HepG2 (cell line): Measurements from ENCODE around the gene SKP1. TPM values are rescaled to one million over a fixed set of nuclear protein-coding genes. Genes with fewer than 3 reads are reported as not detected.

Experiments used
- ARID3A ChIP-seq: IDR thresholded peaks from 2 replicates; pipeline ENCODE4 v1.6.1; 2012; ENCODE audit warnings: low read depth, low read length, improper control_type of control experiment
- CTCF ChIP-seq: sonication (generic); formaldehyde crosslinking; IDR thresholded peaks from 2 replicates; pipeline ENCODE4 v1.5.0; 2020; ENCODE audit warnings: mild to moderate bottlenecking, missing genetic modification reagents, moderate library complexity
- DBP ChIP-seq: sonication (generic); formaldehyde crosslinking; IDR thresholded peaks from 2 replicates; pipeline ENCODE4 v1.4.0; 2020; ENCODE audit warnings: missing genetic modification reagents; ENCODE audit errors: not compliant biosample characterization
- EP300 ChIP-seq, 3 experiments: sonication (generic) in 1 of 3; formaldehyde crosslinking in 1 of 3; IDR thresholded peaks; 2 replicates each; pipeline versions ENCODE4 v1.5.1 to v1.6.1; 2011 to 2020; ENCODE audit warnings: low read depth in 2 of 3, low read length in 2 of 3, borderline replicate concordance in 1 of 3, improper control_type of control experiment in 1 of 3, mild to moderate bottlenecking in 1 of 3, missing genetic modification reagents in 1 of 3, moderate library complexity in 1 of 3
- IKZF4 ChIP-seq: sonication (generic); formaldehyde crosslinking; IDR thresholded peaks from 2 replicates; pipeline ENCODE4 v1.5.1; 2020; ENCODE audit warnings: borderline replicate concordance, mild to moderate bottlenecking, low read depth, missing genetic modification reagents; ENCODE audit errors: not compliant biosample characterization
- NR3C1 ChIP-seq: sonication (generic); formaldehyde crosslinking; IDR thresholded peaks from 2 replicates; pipeline ENCODE4 v1.4.0; 2020; ENCODE audit warnings: missing genetic modification reagents
- POLR2G ChIP-seq: fragments of 200-400 bp; formaldehyde crosslinking; IDR thresholded peaks from 2 replicates; pipeline ENCODE4 v1.6.1; 2018; ENCODE audit warnings: mild to moderate bottlenecking, low read depth, low read length, moderate library complexity
- RBAK ChIP-seq: sonication (generic); formaldehyde crosslinking; IDR thresholded peaks from 2 replicates; pipeline ENCODE4 v1.5.1; 2020; ENCODE audit warnings: mild to moderate bottlenecking, missing genetic modification reagents
- SYNCRIP ChIP-seq: fragments of 200-400 bp; formaldehyde crosslinking; IDR thresholded peaks from 2 replicates; pipeline ENCODE4 v1.6.1; 2018; ENCODE audit warnings: mild to moderate bottlenecking, low read depth, low read length; ENCODE audit not compliant: insufficient read depth
- TBX3 ChIP-seq: fragments of 450-650 bp; IDR thresholded peaks from 2 replicates; pipeline ENCODE4 v1.6.1; 2017; ENCODE audit warnings: antibody characterized with exemption, mild to moderate bottlenecking, inconsistent platforms, borderline replicate concordance
- TFAP4 ChIP-seq: sonication (generic); IDR thresholded peaks from 2 replicates; pipeline ENCODE4 v1.6.1; 2016; ENCODE audit warnings: low read depth, borderline replicate concordance
- USF2 ChIP-seq, 2 experiments: sonication (generic) in 1 of 2; formaldehyde crosslinking in 1 of 2; IDR thresholded peaks; 2 replicates each; pipeline versions ENCODE4 v1.5.1 to v1.6.1; 2011 to 2020; ENCODE audit warnings: borderline replicate concordance in 1 of 2, low read depth in 1 of 2, low read length in 1 of 2, mild to moderate bottlenecking in 1 of 2, missing genetic modification reagents in 1 of 2, moderate library complexity in 1 of 2
- ZMYM4 ChIP-seq: sonication (generic); formaldehyde crosslinking; IDR thresholded peaks from 2 replicates; pipeline ENCODE4 v1.8.1; 2023; ENCODE audit warnings: mild to moderate bottlenecking, missing genetic modification reagents
- ZNF124 ChIP-seq: sonication (generic); formaldehyde crosslinking; IDR thresholded peaks from 2 replicates; pipeline ENCODE4 v1.4.0; 2020; ENCODE audit warnings: missing genetic modification reagents
- ZNF354B ChIP-seq: sonication (generic); formaldehyde crosslinking; IDR thresholded peaks from 2 replicates; pipeline ENCODE4 v1.8.0; 2022; ENCODE audit warnings: mild to moderate bottlenecking, missing genetic modification reagents
- ZNF598 ChIP-seq: sonication (generic); formaldehyde crosslinking; IDR thresholded peaks from 2 replicates; pipeline ENCODE4 v1.5.1; 2020; ENCODE audit warnings: mild to moderate bottlenecking, missing genetic modification reagents, borderline replicate concordance
- ZNF605 ChIP-seq: sonication (generic); formaldehyde crosslinking; IDR thresholded peaks from 2 replicates; pipeline ENCODE4 v1.8.0; 2022; ENCODE audit warnings: mild to moderate bottlenecking, missing genetic modification reagents
- ZNF703 ChIP-seq: sonication (generic); formaldehyde crosslinking; IDR thresholded peaks from 2 replicates; pipeline ENCODE4 v1.5.1; 2020; ENCODE audit warnings: missing genetic modification reagents, mild to moderate bottlenecking, moderate library complexity, borderline replicate concordance
- ZNF747 ChIP-seq: sonication (generic); formaldehyde crosslinking; IDR thresholded peaks from 2 replicates; pipeline ENCODE4 v1.8.1; 2023; ENCODE audit warnings: missing genetic modification reagents, mild to moderate bottlenecking, borderline replicate concordance
- ZNF761 ChIP-seq: sonication (generic); formaldehyde crosslinking; conservative IDR thresholded peaks from 2 replicates; pipeline ENCODE4 v1.4.0; 2020; ENCODE audit warnings: mild to moderate bottlenecking, missing genetic modification reagents
- polyA plus RNA-seq, 8 experiments: library from polyadenylated mRNA; depleted of rRNA in 3 of 8; stranded (reverse) in 7 of 8; unstranded in 1 of 8; fragments of >200 nt; fragmentation: Illumina TruSeq in 4 of 8; extraction: Trizol in 4 of 8; gene quantifications; 2 replicates each; pipeline versions ENCODE4 v1.2.1 to v1.2.3, GENCODE V29; 2011 to 2016; ENCODE audit warnings: low read depth in 4 of 8, missing spikeins in 1 of 8, mixed read lengths in 1 of 8; ENCODE audit not compliant: insufficient read depth in 1 of 8
- total RNA-seq, 5 experiments: library from RNA; depleted of rRNA; stranded (reverse); fragments of >200 nt; fragmentation: Illumina TruSeq; extraction: Trizol; gene quantifications; 2 replicates each; pipeline ENCODE4 v1.2.3, GENCODE V29; 2016; ENCODE audit warnings: low read depth in 1 of 5

Gene SKP1
- total and polyA plus RNA-seq, 2 of the 13 experiments (the other 11 are each of a cell fraction or from before 2014, with no cell fraction given), result 134 to 340 TPM

GRCh38 chr5:134177369-134178095, 782 bp upstream of the SKP1 start (continued):
- TF ChIP-seq IKZF4 (no peak), USF2 (IDR thresholded peaks at IDR 0.05; ENCODE audit: low read depth, low read length) (no peak), USF2 (CRISPR knock-in tag; IDR thresholded peaks at IDR 0.05; ENCODE audit: borderline replicate concordance) (peak; percentile 37; the same call in 1 of the 2 replicates), DBP (peak; percentile 98), ZNF354B (no peak), TFAP4 (no peak; the same call in 1 of the 2 replicates), ZNF703 (CRISPR knock-in tag) (no peak), ZMYM4 (CRISPR knock-in tag) (no peak), ZNF761 (CRISPR knock-in tag) (no peak), RBAK (CRISPR knock-in tag) (no peak), TBX3 (no peak), ZNF598 (CRISPR knock-in tag) (no peak), NR3C1 (CRISPR knock-in tag) (no peak), EP300 (IDR thresholded peaks at IDR 0.05; ENCODE audit: low read depth in 2 of 2, low read length in 2 of 2) (no peak), EP300 (CRISPR knock-in tag; IDR thresholded peaks at IDR 0.05; ENCODE audit: borderline replicate concordance) (no peak), SYNCRIP (no peak), POLR2G (no peak), CTCF (CRISPR knock-in tag) (peak; percentile 43), ZNF747 (CRISPR knock-in tag) (no peak), ARID3A (no peak), ZNF124 (CRISPR knock-in tag) (no peak), ZNF605 (no peak; the same call in 1 of the 2 replicates)
